Stimulated activated CD8-positive, alpha-beta memory T cell treated with anti-CD3 and anti-CD28 coated beads, Interleukin-4, amount 100 ng/mL, for 4 hours (primary cell): ENCODE measurements around the gene COX4I2.

Experiments
- DNase-seq, 2 donors: peaks; one replicate each; pipeline ENCODE4 v3.0.0-alpha.2; 2020; ENCODE audit warnings: low read depth in 2 of 2, low spot score in 1 of 2

COX4I2 gene

GRCh38 chr20:31693987-31694661, 56.4 kb downstream of the COX4I2 start:
- no peak for DNase-seq
